Natural killer cell treated with Interleukin-12 subunit alpha and Interleukin-12 subunit beta and Interleukin-15 and Interleukin-18, amount 100 ng/mL, for 72 hours (primary cell): ENCODE measurements around the gene ECD. TPM values are rescaled to one million over a fixed set of nuclear protein-coding genes. Genes with fewer than 3 reads are reported as not detected.

ENCODE experiments used
- total RNA-seq, 2 donors: library from RNA; stranded (reverse); gene quantifications; one replicate each; pipeline ENCODE4 v1.2.3, GENCODE V29; 2022

ECD gene
- total RNA-seq, 2 donors from 2014 or later = 38.8 to 42.0 TPM

Other genes starting within 250 kb of the ECD start
- not detected for gene PLA2G12B, start 213.2 kb downstream of the ECD start, total RNA-seq
- 10 to 100 TPM; 30.8 to 61.1 TPM for gene P4HA1, start 71.1 kb downstream of the ECD start, total RNA-seq
- gene NUDT13, start 57.6 kb downstream of the ECD start, total RNA-seq = 1 to 10 TPM; 1.1 to 1.3 TPM
- gene FAM149B1, start 111 bp upstream of the ECD start, total RNA-seq = 10 to 100 TPM; 12.3 to 13.4 TPM
- 10 to 100 TPM; 38.8 to 68.9 TPM for gene DNAJC9, start 79.2 kb upstream of the ECD start, total RNA-seq
- gene MRPS16, start 84.6 kb upstream of the ECD start, total RNA-seq = 100 to 1,000 TPM in 1 of 2 donors, 10 to 100 TPM in 1; 83.1 to 118 TPM
- gene CFAP70, start 190.9 kb upstream of the ECD start, total RNA-seq = 1 to 10 TPM in 1 of 2 donors, under 1 TPM in 1; 0.50 to 1.5 TPM
- 100 to 1,000 TPM; 104 to 123 TPM for gene ANXA7, start 246.1 kb upstream of the ECD start, total RNA-seq